ENCODE measurements around the gene TPBG. TPM values are rescaled to one million over a fixed set of nuclear protein-coding genes. Genes with fewer than 3 reads are reported as not detected.
"Not testable (repeated sequence)": the region's sequence is repeated elsewhere in the genome, so short reads cannot be mapped to it uniquely, and the experiment has no call there.

Gene TPBG
- polyA plus RNA-seq, 4 donors = 23.1 to 41.0 (median 28.7) TPM

DNA sequence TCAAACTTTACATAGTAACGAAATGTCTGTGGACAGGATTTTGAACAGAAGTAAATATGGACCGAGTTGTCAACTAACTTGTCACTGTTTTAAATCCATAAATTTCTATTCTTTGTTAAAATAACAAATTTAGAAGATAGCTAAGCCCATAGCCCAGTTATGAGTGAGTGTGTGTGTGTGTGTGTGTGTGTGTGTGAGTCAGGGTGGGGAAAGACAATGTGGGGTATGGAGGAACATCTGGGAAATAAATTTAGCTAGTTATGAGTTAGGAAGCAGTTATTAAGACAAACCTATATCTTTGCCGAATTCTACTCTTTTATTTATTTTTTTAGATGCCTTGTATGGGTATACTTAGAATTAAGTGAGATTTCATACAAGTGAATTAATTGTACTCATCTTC, 9.0 kb downstream of the TPBG start:
- no peak for DNase-seq (ENCODE audit: low read depth in 4 of 4, low spot score in 3 of 4)

DNA sequence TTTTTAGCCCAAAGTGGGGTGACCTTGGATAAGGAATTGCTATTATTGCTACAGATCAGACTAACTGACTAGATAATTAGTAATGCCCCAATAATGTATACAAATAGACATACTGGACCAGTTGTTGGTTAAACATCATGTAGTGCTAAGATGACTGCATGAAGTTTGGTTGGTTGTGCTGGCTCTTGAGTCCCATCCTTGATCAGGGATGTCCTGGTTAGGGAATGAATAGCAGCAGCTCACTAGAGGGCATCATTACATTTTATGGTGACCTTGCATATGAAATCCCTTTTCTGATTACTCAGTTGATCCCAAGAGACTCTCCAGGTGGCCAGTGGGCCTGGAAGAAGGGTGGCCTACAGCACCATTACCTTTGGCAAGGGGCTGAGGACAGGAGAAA, 10.9 kb downstream of the TPBG start:
- DNase-seq (ENCODE audit: low read depth in 4 of 4, low spot score in 3 of 4) = no peak

GRCh38 chr6:82376636-82377035, 13.0 kb downstream of the TPBG start:
- DNase-seq (ENCODE audit: low read depth in 4 of 4, low spot score in 3 of 4) = no peak

DNA sequence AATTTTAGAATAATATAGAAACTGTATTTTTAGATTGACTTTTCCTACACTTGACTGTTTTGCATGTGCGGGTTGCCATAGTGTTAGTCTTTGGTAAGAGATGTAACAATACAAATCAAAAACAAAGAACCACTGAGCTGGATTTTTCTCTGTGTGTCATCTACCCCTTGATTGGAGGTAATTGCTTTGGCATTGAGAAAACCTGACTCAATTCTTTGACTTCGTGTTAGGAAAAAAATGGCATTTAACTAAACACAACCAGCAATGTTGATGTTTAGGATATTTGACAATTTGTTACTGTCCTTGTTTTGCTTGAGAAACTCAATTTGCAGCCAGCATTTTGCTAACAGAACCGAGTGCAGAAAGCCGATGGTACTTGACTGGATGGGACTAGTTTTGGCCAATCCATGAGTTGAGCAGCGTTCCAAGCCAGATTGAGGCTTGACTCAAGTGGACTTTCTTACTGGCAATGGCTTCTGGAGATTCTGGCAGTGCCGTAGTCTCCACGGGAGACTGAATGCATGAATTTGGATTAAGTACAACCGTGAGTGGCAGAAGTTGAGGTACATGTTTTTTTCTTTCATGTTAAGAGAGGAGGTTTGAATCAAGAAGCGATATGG, 17.1 kb downstream of the TPBG start:
- no peak for DNase-seq (ENCODE audit: low read depth in 4 of 4, low spot score in 3 of 4)

- no peak for DNase-seq (ENCODE audit: low read depth in 4 of 4, low spot score in 3 of 4)
These were observed 17.7 kb downstream of the TPBG start for GRCh38 chr6:82381278-82381677.

GRCh38 chr6:82385102-82385501, 21.5 kb downstream of the TPBG start:
- no peak for DNase-seq (ENCODE audit: low read depth in 4 of 4, low spot score in 3 of 4)

DNA sequence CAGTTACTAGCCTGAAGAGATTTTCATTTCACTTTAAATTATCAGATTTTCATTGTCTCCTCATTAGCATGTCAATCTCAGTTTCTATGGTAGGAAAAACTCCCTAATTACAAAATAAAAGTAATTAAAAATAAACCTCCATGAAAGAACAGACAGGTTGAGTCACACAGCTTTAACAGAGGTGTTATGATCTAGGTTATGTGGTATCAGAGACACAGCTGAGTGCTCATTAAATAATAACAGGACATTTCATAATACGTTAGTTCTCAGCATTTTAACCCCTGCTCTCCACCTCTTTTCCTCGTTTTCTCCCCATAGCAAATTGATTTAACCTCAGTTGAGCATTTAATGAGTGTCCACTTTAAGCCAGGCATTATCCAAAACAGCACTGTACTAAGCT, 21.9 kb downstream of the TPBG start:
- DNase-seq (ENCODE audit: low read depth in 4 of 4, low spot score in 3 of 4) = no peak

GRCh38 chr6:82385961-82386360, 22.3 kb downstream of the TPBG start:
- DNase-seq (ENCODE audit: low read depth in 4 of 4, low spot score in 3 of 4) = no peak

DNA sequence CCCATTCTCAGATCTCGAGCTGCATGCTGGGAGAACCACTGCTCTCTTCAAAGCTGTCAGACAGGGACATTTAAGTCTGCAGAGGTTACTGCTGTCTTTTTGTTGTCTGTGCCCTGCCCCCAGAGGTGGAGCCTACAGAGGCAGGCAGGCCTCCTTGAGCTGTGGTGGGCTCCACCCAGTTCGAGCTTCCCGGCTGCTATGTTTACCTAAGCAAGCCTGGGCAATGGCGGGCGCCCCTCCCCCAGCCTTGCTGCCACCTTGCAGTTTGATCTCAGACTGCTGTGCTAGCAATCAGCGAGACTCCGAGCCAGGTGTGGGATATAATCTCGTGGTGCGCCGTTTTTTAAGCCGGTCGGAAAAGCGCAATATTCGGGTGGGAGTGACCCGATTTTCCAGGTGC, 31.2 kb downstream of the TPBG start:
- DNase-seq (ENCODE audit: low read depth in 4 of 4, low spot score in 3 of 4) = not testable (repeated sequence)

GRCh38 chr6:82396964-82397751, 33.5 kb downstream of the TPBG start:
- no peak for DNase-seq (ENCODE audit: low read depth in 4 of 4, low spot score in 3 of 4)

- no peak for DNase-seq (ENCODE audit: low read depth in 4 of 4, low spot score in 3 of 4)
These were observed 34.5 kb downstream of the TPBG start for GRCh38 chr6:82397962-82398692.

GRCh38 chr6:82408952-82409431, 45.4 kb downstream of the TPBG start:
- DNase-seq (ENCODE audit: low read depth in 4 of 4, low spot score in 3 of 4) = no peak

GRCh38 chr6:82410151-82410648, 46.6 kb downstream of the TPBG start:
- no peak for DNase-seq (ENCODE audit: low read depth in 4 of 4, low spot score in 3 of 4)

DNA sequence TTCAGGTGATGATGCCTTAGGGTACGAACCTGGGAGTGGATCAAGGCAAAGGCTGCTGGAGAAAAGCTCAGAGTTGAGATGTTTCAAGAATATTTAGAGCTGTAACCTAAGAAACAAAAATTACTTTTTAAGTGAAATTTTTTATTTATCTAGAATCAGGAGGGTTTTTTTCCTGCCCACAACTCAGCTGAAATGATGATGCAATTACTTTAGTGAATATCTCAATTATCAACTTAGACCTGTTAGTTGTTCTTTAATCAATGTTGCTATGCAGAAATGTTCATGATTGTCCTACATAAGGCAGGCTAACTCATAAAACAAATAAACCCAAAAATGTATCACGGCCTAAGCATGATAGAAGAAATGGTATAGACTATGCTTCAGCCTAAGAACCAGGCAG, 50.3 kb downstream of the TPBG start:
- no peak for DNase-seq (ENCODE audit: low read depth in 4 of 4, low spot score in 3 of 4)

- no peak for DNase-seq (ENCODE audit: low read depth in 4 of 4, low spot score in 3 of 4)
These were observed 52.2 kb downstream of the TPBG start for GRCh38 chr6:82415820-82416219.

- no peak for DNase-seq (ENCODE audit: low read depth in 4 of 4, low spot score in 3 of 4)
These were observed 52.7 kb downstream of the TPBG start for GRCh38 chr6:82416346-82416745.

Other genes starting within 250 kb of the TPBG start
- gene IBTK, start 116.1 kb upstream of the TPBG start, polyA plus RNA-seq (ENCODE audit: insufficient read length in 4 of 4) = 10 to 100 TPM; 40.5 to 50.0 (median 48.5) TPM